ENCODE measurements around the gene CBX8. TPM values are rescaled to one million over a fixed set of nuclear protein-coding genes. Genes with fewer than 3 reads are reported as not detected.
"Not testable (repeated sequence)": the region's sequence is repeated elsewhere in the genome, so short reads cannot be mapped to it uniquely, and the experiment has no call there.

The CBX8 gene
- total RNA-seq, 1 donor from 2014 or later = 2.0 TPM

DNA sequence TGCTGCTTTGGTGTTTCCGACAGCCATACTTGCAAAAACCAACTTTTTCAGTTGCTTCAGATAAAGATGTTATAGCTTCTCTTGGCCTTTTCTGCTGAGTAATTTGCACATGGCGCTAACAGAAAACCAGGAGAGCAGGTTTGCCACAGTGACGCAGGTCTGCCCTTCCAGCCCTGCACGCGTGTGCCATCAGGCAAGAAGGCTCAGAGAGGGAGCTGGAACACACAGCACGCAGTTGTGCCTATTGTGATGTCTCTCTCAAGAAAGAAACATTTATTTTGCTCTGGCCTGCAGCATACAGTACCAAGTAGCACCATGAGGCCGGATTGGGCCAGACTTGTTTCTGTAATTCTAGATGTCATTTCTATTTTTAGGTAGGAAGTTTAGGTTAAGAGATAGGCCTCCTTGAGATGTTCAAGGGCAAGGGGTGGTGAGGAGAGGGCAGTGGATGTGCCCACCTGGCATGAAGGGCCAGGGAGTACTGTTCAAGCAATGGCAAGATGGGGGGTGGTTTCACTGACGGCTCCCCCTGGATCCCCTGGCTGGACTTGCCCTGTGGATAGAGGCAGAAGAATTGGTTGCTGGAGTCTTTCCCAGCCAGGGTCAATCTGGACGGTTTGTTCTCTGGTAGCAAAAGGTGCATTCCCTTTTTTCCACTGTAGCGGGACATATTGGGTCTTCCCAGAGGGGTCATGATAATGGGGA is 17.1 kb downstream of the CBX8 start:
- no peak for DNase-seq (ENCODE audit: low read depth in 2 of 2)

DNA sequence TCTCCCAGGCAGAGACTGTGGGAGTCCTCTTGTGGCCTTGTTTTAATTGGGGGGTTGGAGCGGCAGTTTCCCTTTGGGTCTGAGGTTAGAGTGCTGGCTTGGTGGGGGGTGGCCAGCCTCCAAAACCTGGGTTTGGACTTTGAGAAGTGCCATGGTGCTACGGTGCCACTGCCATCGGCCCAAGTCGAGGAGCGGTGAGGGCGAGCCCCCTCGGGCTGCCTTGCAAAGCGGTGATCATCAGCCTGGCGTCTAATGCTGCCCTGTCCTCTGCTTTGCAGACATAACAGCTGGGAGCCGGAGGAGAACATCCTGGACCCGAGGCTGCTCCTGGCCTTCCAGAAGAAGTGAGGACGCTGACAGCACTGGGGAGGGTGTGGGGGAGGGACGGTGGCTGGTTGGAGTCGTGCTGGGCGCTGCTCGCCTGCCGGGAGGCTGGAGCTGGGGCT is 17.8 kb downstream of the CBX8 start:
- DNase-seq (ENCODE audit: low read depth in 2 of 2) = no peak

DNA sequence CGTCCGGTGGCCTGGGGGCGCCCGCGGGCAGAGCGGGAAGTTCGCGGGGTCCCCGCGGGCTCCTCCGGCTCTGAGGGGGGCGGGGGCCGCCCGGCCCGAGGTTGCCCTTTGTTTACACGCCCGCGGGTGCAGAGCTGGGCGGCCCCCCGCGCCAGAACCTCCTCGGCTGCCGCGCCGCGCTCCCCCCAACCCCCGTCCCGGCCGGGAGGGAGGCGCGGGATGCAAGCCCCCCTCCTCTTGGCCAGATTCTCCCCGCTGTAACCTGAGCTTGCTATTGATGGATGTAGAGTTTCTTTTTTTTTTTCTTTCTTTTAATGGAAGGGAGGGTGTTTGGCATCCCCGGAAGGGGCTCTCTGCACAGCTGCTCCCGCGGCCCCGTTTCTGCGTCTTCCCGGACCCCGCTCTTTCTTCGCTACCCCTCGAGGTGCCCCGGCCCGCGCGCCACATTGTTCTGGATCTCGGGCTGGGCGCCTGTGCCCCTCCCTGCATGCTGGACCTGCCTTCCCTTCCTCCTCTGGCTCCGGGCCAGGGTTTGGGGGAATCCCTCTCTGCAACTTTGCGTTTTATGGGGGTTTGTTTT is 18.3 kb downstream of the CBX8 start:
- DNase-seq (ENCODE audit: low read depth in 2 of 2) = peak in 1 of 2 donors; percentile 38

DNA sequence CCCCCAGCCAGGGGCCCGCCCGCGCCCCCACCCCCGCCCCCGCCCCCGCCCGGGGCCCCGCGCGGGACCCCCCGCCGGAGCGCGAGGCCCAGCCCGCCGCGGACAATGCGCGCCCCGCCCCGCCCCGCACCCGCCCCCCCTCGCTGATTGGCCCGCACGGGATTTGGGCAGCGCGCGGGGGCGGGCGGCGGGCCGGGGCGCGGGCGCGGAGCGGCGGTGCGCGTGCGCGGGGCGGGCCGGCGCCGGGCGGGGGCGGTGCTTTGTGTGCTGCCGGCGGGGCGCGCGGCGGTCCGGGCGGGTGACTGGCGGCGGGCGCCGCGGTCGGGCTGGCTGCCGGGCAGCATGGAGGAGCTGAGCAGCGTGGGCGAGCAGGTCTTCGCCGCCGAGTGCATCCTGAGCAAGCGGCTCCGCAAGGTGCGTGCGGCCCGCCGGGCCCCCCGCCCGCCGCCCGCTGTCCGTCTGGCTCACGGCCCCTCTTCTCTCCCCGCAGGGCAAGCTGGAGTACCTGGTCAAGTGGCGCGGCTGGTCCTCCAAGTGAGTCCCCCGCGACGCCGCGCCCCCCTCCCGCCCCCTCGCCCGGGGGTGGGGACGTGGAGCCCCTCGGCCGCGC is 18.9 kb downstream of the CBX8 start, which contains the start of gene CBX2:
CBX2 (plus strand) TSS at position 255 of the 610 bp plus-strand sequence; CDS start at position 343, 88 bp downstream.
- DNase-seq (ENCODE audit: low read depth in 2 of 2) = peak; percentile 70 to 80

DNA sequence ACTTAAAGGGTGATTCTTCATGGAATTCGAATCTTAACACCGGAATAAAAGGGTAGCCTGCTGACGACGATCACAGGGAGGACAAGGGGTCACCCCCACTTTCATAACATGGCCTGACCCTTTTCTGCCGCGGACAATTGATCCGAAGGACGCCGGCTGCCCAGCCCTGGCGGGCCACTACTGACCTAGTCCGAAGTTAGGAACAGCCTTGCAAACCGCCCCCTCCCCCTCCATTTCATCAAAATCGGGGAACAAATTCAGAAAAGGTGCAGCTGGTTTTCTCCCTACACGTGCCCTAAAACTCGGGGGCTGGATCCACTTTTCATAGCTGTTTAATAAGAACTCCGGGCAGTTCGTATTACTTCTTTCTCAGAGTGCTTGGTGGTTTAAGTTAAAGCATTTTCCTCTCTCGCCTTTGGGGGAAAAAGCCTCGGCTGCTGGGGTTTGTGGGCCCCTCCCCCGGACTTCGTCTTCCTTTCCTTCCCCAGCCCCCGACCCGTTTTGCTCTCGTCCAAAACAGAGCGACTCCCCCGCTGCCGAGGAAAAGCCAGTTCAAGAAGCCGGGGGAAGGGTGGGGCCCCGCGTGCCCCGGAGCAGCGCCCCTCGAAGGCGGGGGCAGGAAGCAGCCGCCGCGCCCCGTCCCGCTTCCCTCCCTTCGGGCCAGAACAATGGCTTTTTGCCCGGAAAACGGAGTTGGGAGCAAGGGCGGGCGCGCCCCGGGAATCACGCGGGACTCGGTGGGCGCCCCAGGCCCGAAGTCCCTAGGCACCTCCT is 19.6 kb downstream of the CBX8 start:
- peak; percentile 51 to 55 for DNase-seq (ENCODE audit: low read depth in 2 of 2)

DNA sequence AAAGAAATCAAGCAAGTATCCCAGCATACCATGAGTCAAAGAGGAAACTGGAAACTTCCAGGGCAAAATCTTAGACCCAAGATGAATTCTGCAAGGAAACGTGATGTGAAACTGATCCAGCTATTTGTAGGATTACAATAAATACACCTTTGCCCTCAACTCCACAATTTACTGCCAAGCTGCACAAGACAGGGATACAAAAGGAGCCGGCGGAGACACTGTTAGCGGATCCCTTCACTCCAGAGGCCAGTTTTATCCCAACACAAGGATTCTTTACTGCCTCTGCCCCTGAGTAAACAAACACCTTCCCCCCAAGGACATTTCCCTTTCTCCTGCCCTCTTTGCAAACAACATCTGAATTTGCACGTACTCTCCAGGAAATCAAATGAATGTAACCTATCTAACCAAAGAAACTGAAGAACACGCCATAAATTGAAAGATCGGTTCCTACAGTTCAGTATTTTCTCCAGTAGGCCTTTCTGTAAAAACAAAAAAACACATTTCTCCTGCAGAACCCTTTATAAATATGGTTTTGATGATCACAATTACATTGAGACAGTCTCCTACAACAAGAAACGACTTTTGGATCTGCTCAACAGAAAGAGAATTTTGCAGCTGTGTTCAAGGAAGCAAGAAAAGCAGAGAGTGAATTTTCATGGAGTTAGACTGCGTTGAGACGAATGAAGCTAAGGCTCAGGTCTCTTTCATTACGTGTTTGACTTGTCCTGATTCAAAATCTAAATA is 20.3 kb downstream of the CBX8 start:
- DNase-seq (ENCODE audit: low read depth in 2 of 2) = peak in 1 of 2 donors; percentile 34

DNA sequence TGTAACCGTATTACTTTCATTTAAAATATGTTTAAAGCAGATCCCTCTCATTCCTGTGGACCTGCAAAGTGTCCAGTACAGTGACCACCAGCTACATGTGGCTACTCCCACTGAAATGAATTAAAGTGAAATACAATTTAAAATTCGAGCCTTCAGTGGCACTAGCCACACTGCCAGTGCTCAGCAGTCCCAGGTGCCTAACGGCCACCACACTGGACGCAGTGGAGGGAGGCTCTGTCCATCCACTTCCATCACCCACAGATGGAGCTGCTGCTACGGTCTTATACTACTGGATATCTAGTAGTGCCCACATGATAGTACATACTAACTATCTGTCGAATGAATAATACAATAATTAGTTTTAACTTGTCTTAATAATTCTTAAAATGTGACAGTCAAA is 21.2 kb downstream of the CBX8 start:
- no peak for DNase-seq (ENCODE audit: low read depth in 2 of 2)

DNA sequence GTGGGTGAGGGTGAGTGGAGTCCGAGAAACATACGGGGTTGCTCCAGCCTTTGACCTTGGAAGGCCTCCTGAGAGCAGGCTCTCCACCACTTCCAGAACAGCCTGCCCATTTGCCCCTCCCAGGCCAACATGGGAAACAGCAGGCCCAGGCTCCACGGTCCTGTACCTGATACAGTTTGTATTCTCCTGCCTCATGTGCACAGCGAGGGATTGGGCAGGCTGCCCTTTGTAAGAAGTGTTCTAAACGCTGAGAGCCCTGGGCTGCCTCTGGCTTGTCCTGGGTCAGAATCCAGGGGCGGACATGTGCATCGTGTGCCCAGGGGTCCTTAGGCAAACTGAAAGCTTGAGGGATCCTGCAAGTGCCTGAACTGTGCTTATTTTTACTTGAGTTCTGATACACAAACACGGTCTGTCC is 22.3 kb downstream of the CBX8 start:
- DNase-seq (ENCODE audit: low read depth in 2 of 2) = no peak

DNA sequence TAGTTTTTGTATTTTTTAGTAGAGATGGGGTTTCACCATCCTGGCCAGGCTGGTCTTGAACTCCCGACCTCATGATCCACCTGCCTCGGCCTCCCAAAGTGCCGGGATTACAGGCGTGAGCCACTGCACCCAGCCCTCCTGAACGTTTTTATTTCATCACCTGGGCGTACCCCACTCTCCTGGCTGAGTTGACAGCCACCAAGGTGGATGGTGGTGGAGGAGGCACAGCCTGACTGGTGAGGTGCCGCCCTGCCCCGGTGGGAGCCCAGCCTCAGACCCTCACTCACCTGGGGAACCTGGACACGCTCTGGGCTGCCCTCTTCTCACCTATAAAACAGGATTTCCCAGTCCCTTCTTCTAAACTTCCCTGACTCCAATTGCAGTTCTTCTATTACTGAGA is 24.2 kb downstream of the CBX8 start:
- not testable (repeated sequence) for DNase-seq (ENCODE audit: low read depth in 2 of 2)

DNA sequence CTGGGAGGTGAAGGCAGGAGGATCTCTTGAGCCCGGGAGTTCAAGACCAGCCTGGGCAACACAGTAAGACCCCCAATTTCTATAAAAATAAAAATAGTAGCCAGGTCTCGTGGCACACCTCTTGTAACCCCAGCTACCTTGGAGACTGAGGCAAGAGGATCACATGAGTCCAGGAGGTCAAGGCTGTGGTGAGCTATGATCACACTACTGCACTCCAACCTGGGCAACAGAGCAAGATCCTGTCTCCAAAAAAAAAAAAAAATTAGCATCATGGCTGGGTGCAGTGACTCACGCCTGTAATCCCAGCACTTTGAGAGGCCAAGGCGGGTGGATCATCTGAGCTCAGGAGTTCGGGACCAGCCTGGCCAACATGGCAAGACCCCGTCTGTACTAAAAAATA is 25.6 kb downstream of the CBX8 start:
- no peak for DNase-seq (ENCODE audit: low read depth in 2 of 2)

DNA sequence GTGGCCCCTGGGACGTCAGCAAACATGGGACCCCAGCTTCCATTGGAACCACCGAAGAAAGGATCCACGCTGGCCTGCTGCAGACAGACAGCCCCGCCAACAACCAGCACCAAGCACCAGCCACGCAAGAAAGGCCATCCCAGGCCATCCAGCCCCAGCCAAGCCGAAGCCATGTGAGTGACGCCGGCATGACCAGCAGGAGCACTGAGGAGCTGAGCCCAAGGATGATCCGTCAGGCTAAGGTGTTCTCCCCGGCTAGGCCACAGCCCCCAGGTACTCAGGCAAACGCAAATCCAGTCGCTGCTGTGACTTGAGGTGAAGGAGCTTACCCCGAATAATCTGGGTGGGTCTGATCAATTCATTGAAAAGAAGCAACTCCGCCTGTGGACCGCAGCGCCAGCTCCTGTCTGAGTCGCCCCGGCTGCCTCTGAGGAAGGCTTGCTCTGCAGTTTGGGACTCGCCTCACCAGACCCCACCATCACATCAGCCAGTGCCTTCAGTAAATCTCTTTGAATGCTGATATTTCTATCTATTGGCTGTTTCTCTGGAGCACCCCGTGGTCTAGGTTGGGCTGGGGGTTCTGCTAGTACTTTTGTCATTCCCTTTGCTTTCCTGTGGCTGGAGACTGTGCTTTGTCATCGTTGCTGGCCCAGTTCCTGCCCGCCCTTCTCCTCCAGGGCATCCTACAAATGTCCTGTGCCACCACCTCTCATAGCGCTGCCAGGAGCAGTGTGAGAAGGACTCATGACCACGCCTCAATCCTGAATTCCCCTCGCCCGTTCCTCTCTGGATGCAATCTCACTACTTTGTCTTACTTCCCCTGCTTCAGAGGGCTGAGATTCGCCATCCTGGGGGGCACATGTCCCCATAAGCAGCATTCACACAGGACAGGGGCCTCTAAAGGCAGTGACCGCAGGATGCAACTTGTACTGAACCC is 27.0 kb downstream of the CBX8 start:
- no peak for DNase-seq (ENCODE audit: low read depth in 2 of 2)

DNA sequence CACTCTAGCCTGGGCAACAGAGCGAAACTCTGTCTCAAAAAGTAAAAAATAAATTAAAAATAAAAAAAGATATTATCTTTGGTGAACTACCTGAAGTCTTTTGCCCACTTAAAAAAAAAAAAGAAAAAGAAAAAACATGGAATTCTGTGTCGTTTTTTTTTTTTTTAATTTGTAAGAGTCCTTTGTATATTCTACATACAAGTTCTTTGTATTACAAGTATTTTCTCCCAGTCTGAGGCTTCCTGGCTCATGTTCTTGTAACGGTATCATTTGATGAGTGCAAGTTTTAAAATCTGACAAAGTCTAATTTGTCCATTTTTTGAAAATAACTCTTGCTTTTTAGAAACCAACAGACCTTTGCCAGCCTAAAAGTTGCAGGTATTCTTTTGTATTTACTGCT is 31.2 kb downstream of the CBX8 start:
- DNase-seq (ENCODE audit: low read depth in 2 of 2) = no peak

DNA sequence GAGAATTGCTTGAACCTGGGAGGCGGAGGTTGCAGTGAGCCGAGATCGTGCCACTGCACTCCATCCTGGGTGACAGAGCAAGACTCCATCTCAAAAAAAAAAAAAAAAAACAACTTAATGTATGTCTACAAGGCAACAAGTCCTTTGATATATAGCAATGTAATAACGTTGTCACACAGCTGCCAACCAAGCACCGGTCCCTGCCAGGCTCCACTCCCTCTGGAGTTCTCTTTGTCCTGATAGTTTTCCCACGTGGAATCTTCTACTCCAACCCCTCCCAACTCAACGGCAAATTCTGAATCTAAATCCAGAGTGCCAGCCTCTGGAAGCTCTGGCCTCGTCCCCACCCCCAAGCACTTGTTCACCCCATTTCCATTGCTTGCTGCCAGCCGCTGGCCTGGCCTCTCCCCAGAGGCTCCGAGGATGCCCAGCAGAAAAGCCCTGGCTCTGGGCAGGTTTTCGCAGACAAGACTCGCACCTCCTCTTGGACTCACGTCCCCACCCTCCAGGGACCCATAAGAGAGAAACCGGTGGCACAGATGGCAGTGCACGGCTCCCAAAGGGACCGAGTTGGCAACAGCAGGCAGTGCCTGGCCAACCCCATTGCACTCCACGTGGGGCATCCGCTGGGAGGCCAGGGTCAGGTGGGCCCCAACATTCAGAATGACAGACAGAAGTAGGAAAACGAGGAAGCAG is 34.8 kb downstream of the CBX8 start:
- DNase-seq (ENCODE audit: low read depth in 2 of 2) = no peak

DNA sequence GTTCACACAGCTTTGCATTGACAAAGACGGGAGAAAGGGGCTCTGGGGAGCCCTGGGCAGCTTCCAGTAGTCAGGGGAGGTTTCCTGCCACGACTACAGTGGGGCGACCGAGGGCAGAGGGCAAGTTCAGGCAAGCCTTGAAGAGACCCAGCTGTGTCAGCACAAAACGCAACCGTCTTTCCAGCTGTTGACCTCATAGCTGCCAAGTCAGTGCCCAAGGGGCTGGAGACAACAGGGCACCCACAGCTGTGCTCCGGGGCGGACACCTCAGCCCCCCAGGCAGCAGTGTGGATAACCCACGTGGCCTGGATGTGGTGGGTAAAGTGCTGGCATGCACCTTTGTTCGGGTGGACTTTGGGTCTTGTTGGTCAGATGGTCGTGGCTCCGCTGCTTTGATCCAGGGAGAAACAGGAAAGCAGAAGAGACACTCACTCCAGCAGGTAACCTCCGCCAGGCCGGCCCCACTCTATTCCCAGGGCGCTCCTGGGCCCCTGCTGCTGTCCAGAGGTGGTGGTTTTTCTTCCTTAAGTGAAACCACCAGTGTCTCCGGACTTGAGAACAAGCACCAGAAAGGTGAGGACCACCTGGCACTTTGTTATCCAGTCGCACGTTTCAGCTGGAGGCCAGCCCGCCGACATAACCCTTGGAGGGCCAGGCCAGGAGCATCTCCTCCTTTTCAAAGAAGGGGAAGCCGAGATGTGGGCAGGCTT is 36.5 kb downstream of the CBX8 start:
- DNase-seq (ENCODE audit: low read depth in 2 of 2) = no peak

DNA sequence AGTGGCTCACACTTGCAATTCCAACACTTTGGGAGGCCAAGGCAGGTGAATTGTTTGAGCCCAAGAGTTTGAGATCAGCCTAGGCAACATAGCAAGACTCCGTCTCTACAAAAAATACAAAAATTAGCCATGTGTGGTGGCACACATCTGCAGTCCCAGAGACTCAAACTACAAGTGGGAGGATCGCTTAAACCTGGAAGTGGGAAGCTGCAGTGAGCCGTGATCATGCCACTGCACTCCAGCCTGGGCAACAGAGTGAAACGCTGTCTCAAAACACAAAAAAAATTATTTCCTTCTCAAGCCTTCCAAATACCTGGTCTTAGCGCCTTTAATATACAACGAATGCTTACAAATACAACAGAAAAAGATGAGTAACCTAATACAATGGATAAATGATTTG is 38.6 kb downstream of the CBX8 start:
- no peak for DNase-seq (ENCODE audit: low read depth in 2 of 2)

DNA sequence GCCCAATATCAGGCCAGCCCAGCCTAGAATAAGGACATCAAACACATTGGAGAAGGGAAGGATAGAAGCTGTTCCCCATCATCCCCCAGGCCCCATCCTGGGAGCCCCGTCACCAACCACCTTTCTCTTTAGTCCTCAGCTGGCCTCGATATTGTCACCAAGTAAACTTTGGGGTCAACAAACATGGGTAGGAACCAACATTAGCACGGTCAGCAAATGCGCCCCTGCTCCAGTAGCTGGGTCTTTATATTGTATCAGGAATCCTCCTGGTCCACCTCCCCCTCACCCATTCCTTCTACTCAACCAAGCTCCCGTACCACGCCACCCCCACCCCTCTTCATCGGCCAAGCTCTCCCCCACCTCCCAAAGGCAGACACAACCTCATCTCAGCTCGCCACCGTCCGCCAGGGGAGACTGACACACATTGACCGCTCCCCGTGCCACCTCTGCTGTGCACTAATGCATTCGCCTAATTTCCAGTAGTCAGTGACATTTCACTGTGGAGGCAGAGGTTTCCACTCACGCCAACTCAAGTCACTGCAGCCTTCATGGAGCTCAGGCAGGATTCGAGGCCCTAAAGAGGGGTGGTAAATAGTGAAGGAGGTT is 39.6 kb downstream of the CBX8 start:
- DNase-seq (ENCODE audit: low read depth in 2 of 2) = no peak

DNA sequence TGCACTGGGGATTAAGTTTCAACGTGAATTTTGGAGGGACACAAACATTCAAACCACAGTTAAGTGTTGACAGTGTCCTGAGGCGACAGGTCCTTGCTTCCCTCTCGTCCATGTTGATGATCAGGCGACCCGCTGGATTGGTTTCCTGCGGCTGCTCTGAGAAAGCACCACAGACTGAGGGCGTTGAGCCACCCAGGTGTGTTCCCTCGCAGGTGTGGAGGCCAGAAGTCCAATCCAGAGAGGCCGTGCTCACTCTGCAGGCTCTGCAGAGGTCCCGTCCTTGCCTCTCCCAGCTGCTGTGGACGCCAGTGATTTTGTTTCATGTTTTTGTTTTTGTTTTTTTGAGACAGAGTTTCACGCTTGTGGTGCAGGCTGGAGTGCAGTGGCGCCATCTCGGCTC is 41.3 kb downstream of the CBX8 start:
- DNase-seq (ENCODE audit: low read depth in 2 of 2) = no peak

DNA sequence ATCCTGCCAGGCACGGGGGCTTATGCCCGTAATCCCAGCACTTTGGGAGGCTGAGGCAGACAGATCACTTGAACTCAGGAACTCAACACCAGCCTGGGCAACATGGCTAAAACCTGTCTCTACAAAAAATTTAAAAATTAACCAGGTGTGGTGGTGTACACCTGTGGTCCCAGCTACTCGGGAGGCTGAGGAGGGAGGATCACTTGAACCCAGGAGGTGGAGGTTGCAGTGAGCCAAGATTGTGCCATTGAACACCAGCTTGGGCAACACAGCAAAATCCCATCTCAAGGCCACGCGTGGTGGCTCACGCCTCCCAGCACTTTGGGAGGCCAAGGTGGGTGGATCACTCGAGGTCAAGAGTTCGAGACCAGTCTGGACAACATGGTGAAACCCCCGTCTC is 42.0 kb downstream of the CBX8 start:
- DNase-seq (ENCODE audit: low read depth in 2 of 2) = not testable (repeated sequence)

DNA sequence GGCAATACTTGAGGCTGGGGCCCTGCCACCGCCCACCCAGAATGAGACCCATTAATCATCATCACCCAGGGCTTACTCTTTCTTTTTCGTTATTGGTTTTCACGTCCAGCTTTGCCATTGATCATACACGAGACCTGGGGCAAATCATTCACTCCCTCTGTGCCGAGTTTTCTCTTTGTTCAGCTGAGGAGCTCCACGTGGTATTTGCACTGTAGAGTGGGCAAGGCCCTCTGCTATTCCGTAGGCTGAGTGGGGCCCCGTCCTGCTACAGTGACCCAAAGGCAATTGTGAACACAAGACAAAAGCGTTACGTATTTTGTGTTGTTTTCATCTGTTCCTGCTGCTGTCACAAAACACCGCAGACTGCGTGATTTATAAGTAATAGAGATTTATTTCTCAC is 42.5 kb downstream of the CBX8 start:
- DNase-seq (ENCODE audit: low read depth in 2 of 2) = no peak

All from lung microvascular endothelial cell (primary cell).